HG03095 (cell line): ENCODE results near the gene PMM1.
"Not testable (repeated sequence)": the region's sequence is repeated elsewhere in the genome, so short reads cannot be mapped to it uniquely, and the experiment has no call there.

Experiments
- ATAC-seq: cut with Tn5 transposase; IDR thresholded peaks from one replicate; pipeline ENCODE4 v1.9.1; 2021; ENCODE audit warnings: moderate library complexity; ENCODE audit not compliant: unreplicated experiment

The PMM1 gene

DNA sequence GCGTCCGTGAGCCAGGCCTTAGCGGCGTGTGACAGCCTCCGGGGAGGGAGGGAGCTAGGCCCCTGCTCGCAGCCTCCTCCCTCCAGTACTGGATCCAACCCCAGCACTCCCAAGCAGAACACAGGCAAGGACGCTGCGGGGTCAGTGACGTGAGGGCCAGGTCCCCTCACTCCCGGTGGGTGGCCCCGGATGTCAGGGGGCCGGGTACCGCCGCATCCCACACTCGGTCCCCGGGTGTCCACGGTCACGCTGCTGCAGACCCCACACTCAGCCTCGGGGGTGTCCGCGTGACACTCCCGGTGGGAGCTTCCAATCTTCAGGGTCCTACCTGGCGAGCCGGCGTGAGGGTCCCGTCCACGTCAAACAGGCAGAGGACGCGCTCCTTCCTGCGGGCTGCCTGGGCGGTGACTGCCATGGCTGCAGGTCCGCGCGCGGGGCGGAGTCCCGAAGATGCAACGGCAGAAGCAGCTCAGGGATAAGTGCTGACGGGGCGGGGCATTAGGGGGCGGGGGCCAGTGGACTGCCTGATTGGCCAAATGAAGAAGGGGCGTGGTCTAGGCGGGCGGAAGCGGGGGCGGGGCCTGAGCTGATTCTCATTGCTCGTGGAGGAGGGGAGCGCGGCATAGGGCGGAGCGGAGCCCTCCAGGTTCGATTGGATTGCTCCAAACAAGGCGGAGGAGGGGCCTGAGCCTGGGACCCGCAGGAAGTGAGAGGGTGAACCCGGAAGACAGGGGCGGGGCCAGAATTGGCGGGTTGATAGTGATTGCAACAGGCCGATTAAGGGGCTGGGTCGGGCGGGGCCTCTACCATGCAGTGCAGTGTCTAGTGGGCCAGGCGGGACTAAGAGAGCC, at the start of gene PMM1:
PMM1 (minus strand) TSS at position 450 of the 851 bp plus-strand sequence; CDS start at position 415, 35 bp downstream.
- ATAC-seq, result peak; percentile 87

DNA sequence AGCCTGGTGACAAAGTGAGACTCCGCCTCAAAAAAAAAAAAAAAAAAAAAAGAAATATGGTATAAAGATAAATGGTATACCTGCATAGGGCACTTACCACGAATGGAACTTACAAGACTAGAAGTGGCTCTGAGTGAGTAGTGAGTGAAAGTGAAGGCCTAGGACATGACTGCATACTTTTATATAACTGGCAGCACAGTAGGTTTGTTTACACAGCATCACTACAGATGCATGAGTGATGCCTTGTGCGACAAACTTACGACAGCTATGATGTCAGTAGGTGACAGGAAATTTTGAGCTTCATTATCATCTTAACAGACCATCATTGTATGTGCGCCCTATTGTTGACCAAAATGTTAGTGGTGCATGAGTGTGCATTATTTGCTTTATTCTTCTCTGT, 49.1 kb upstream of the PMM1 start:
- ATAC-seq, result no peak

DNA sequence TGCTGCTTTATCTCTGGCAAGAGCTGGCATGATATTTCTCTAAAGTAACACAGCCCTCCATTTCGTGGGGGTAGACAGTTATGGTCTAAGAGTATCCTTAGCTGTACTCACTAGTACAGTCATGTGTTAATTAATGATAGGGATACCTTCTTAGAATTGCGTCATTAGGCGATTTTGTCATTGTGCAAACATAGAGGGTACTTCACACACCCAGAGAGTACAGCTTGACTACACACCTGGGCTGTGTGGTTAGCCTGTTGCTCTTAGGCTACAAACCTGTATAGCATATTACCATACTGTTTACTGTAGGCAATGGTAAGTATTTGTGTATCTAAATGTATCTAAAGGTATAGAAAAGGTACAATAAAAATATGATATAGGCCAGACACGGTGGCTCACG, 48.5 kb upstream of the PMM1 start:
- no peak for ATAC-seq

DNA sequence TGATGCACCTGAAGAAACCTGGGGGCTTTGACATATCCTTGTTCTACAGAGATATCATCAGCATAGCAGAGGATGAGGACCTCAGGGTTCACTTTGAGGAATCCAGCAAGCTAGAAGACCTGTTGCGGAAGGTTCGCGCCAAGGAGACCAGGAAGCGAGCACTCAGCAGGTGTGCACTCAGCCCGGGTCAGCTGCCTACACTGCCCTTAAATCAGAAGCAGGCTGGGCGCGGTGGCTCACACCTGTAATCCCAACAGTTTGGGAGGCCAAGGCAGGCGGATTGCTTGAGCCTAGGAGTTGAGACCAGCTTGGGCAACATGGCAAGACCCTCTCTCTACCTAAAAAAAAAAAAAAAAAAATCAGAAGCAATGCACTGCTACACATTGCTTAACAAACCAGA, 48.0 kb upstream of the PMM1 start:
- not testable (repeated sequence) for ATAC-seq

DNA sequence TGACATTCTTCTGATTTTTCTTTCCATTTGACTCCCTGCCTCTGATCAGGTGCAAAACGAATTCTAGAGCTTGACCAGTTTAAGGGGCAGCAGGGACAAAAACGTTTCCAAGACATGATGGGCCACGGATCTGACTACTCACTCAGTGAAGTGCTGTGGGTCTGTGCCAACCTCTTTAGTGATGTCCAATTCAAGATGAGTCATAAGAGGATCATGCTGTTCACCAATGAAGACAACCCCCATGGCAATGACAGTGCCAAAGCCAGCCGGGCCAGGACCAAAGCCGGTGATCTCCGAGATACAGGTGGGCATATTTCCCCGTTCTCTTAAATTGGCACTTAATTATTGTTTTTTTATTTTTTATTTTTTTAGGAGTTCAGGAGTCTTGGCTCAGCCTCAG, 46.8 kb upstream of the PMM1 start:
- no peak for ATAC-seq

DNA sequence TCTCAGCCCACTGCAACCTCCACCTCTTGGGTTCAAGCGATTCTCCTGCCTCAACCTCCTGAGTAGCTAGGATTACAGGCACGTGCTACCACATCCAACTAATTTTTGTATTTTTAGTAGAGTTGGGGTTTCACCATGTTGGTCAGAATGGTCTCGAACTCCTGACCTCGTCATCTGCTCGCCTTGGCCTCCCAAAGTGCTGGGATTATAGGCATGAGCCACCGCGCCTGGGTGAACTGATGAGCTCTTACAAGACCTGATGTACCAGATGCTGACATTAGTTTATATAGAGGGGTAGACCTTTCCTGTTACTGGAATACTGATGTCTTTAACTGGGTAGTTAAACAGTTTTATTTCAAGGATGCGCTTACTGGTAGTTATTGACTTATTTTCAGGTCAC, 45.0 kb upstream of the PMM1 start:
- ATAC-seq, result not testable (repeated sequence)

DNA sequence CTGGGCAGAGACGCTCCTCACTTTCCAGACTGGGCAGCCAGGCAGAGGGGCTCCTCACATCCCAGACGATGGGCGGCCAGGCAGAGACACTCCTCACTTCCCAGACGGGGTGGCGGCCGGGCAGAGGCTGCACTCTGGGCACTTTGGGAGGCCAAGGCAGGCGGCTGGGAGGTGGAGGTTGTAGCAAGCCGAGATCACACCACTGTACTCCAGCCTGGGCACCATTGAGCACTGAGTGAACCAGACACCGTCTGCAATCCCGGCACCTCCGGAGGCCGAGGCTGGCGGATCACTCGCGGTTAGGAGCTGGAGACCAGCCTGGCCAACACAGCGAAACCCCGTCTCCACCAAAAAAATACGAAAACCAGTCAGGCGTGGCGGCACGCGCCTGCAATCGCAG, 42.0 kb upstream of the PMM1 start:
- not testable (repeated sequence) for ATAC-seq

DNA sequence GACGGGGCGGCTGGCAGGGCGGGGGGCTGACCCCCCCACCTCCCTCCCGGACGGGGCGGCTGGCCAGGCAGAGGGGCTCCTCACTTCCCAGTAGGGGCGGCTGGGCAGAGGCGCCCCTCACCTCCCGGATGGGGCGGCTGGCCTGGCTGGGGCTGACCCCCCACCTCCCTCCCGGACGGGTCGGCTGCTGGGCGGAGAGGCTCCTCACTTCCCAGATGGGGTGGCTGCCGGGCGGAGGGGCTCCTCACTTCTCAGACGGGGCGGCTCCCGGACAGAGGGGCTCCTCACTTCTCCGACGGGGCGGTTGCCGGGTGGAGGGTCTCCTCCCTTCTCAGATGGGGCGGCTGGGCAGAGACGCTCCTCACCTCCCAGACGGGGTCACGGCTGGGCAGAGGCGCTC, 41.5 kb upstream of the PMM1 start:
- not testable (repeated sequence) for ATAC-seq

DNA sequence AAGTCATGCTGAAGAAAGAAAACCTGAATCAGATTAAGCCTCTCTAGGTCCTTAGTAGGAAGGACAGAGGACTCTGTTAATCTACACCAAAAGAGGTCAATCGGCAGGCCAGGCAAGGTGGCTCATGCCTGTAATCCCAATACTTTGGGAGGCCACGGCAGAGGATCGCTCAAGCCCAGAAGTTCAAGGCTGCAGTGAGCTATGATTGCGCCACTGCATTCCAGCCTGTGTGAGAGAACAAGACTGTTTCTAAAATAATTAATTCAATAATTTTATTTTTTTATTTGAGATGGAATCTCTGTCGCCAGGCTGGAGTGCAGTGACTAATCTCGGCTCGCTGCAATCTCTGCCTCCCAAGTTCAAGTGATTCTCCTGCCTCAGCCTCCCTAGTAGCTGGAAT, 35.9 kb upstream of the PMM1 start:
- no peak for ATAC-seq

DNA sequence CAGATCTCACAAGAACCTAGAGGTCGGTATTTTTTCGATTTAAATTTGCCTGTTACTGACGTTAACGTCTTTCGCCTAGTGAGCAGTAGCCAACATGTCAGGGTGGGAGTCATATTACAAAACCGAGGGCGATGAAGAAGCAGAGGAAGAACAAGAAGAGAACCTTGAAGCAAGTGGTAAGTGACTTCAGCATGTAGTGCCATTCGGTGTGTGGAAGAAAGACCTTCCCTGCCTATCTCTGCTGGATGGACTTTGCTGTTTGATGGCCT, 32.2 kb upstream of the PMM1 start:
- no peak for ATAC-seq

DNA sequence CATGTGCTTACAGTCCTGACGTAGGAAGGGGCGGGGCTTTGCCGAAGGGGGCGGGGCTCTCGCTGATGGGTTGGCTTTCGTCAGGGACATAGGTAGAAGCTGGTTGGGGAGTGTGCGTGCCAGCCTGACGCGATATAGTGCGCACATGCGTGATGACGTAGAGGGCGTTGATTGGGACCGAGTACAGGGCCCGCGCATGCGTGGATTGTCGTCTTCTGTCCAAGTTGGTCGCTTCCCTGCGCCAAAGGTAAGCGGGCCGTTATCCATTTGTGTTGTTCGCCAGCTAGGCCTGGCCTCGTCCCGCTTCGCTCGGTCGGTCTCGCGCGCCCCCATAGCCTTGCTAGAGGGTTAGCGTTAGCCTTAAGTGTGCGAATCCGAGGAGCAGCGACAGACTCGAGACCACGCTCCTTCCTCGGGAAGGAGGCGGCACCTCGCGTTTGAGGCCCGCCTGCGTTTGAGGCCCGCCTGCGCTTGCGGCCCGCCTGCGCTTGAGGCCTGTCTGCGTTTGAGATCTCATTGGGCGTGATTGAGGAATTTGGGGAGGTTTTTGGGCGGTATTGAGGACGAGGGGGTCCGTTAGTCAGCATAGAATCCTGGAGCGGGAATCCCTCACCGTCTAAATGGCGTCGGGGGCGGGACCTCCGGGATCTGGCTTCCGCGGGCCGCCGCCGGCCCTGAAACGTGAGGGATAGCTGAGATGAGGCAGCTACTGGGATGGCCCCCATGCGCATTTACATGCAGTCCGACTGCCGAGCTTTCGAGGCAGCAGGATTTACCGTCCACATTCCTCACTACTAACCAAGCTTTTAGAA, 31.7 kb upstream of the PMM1 start, which contains the start of gene XRCC6:
XRCC6 (plus strand) TSS at position 197 of the 812 bp plus-strand sequence. CDS start 710 bp downstream, outside the sequence.
- peak; percentile 65 for ATAC-seq

DNA sequence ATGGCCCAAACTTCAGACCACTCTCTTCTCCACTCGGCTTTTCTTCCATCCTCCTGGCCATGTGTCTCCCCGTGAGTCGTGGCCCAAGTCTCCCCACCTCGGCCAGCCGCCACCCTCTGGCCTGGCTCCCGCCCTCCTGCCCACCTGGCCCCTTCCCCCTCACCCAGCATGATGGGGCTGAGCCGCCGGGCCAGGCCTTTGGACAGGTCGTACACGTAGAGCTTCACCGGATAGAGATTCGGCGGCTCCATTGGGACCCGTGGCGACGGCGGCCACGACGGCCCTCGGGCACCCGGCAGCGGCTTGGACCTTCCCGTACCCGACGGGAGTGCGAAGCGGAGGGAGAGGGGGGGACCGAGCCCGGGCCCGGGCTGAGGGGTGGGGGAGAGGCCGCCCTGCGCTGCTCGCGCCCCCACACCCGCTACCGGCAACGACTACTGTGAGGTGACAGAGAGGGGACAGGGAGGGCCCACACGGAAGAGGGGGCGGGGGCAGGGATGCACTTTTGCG, 31.0 kb upstream of the PMM1 start, which contains the start of gene DESI1:
DESI1 (minus strand) TSS at position 455 of the 510 bp plus-strand sequence; CDS start at position 251, 204 bp downstream.
- ATAC-seq, result peak; percentile 59

DNA sequence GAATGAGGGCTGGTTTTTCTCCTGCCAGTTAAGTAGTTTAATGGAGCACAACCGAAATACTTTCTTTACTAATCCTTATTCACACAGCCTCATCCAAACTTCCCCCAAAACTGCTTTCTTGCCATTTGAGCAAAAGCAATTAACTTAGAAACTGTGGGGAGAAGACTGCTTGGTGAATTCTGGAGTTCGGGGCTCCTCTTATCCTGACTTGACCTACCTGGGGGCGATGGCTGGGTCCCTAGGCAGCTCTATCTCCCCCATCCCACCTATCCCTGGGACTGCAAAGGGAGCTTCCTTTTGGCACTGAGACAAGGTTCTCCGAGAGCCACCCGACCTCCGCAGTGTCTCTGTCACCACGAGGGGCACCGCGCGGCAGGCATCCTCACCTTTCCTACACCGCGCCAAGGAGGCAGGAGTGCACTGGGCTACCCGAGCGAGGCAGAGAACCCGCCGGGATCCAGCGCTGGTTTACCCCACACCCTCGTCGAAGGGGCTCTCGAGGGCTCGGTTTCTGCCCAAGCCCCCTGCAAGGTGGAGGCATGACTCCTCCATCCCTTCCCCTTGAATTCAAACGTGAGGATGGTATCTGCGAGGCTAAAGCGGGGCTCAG, 30.4 kb upstream of the PMM1 start:
- ATAC-seq, result peak; percentile 24

DNA sequence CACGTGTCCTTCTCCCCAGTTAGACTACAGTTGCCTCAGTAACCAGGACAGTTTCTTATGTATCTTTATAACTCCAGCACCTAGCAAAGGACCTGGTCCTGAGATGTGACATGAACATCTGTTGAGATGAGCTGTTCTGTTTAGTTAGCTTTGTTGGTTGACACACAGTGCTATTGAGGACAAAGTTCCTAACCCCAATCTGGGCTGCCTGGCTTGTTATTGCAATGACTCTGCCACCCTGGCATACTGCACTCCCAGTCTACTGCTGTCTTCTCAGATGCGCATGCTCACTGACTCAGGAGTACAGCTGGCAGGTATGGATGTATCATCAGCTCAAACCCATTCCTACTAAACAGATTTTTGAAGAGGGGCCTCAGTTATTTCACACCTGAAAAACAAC, 23.8 kb upstream of the PMM1 start:
- ATAC-seq, result no peak

DNA sequence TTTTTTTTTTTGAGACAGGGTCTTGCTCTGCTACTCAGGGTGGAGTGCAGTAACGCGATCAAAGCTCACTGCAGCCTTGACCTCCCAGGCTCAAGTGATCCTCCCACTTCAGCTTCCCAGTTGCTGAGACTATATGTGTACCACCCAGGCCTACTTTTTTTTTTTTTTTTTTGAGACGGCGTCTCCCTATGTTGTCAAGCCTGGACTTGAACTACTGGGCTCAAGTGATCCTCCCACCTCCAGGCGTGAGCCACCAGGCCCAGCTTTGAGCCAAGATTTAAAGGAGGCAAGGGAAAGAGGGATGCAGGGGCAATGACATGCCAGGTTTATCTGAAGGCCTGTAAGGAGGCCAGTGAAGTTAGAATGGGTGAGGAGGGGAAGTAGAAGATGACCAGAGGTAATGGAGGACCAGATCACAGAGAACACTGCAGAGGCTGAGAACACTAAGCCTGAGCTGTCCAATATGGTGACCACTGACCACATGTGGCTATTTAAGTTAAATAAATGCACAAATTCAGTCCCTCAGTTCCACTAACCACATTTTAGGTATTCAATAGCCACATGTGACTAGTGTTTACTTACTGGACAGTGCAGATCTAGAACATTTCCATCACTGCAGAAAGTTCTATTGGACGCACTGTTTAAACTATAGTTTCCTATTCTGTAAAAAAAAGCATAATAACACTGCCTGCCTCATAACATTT, 23.1 kb upstream of the PMM1 start:
- ATAC-seq, result no peak

DNA sequence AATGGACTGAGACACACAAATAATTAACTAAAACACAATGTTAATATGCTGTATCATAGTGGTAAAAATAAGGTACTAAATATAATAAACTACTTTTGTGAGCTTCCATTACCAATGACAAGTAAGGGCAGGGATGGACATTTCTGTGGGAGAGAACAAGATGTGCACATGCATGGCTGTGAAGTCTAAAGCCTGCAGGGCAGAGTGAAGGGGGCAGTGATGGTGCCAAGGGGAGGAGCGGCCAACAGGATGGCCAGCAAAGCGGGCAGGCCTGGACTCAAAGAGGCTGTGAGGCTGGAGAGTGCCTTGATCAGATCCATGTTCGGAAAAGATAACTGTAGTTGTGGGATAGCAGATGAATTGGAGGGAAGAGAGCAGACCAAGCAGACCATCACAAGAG, 18.7 kb upstream of the PMM1 start:
- no peak for ATAC-seq

DNA sequence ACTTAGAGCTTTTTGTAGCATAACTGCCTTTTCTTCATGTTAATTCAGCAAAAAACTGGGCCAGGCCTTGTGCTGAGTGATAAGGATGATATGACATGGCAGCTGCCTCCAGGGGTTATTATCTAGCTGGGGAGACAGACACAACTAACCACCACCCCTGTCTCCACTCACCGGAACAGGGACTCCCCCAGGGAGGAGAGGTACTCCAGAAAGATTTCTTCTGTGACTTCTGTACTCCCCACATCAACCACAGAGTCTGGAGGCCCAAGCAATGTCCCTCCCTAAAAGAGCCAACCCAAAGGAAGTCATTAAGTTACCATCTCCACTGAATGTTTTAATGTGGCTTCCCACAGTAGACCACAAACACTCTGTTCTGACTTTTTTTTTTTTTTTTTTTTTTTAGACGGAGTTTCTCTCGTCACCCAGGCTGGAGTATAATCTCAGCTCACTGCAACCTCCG, 14.3 kb upstream of the PMM1 start:
- ATAC-seq, result peak; percentile 68

DNA sequence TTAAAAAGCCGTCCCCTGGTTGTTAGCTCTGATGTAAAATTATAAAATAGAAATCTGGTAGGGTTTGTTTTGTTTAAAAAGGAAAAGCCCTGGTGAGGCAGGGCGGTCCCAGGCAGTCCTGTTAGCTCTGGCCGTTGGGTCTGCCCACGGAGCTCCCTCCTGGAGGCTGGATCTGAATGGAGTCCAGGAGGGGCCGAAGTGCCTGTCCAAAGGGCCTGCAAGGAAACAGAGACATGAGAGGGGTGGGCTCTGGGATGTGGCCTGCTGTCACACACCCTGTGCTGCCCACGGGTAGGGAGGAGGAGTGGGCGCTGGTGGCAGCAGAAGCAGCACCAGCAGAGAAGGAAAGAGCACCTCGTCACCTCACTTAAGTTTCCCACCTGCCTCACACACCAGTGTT, 11.3 kb upstream of the PMM1 start:
- no peak for ATAC-seq

DNA sequence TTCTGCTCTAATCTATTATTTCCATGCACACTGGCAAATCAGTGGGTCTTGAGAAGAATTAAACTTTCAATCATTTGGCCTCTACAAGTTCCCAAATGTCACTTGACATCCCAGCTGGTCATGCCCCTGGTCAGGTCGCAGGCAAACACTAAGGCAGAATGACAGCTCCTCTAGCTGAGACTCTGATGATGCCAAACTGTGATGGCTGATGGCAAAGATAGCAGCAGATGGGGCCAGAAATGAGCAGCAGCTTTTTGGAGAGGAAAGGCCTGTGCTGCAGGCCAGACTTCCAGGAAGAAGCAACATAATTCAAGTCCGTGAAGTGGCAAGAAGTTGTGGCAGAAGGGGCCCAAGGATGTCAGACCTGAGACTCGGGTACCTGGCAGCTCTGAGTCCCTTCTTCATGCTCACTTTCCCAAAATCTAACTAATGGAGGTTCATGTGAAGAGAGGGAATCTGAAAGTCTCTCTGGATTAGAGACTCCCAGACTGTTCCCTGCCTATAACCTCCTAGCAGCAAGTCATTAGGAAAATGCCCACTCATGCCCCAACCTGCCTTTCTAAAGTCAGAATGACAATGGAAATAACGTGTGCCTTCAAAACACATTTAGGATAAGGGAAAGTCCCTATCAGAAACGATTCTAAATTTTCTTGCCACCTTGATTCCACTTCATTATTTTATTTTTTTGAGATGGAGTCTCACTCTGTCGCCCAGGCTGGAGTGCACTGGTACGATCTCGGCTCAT, 9.4 kb upstream of the PMM1 start:
- ATAC-seq, result no peak

DNA sequence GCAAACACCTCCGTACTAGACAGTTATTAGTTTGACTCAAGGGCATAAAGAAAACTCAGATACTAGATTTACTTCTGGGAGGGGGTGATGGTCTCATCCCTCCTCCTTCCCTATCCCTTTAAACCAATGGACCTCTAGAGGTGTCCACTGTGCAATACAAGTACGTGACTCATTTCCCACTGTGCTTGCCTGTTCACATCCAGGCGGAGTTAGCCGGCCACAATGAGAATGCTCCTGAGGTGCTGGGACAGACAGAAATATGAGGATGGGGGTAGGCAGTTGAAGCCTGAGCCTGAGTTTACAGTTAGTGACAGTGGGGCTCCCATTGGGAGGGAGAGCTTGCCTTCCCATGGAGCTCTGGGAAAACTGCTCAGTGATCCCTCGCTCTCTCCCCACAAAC, 8.4 kb upstream of the PMM1 start:
- ATAC-seq, result no peak
